ENCODE data around the gene SSX2IP.

SSX2IP gene

DNA sequence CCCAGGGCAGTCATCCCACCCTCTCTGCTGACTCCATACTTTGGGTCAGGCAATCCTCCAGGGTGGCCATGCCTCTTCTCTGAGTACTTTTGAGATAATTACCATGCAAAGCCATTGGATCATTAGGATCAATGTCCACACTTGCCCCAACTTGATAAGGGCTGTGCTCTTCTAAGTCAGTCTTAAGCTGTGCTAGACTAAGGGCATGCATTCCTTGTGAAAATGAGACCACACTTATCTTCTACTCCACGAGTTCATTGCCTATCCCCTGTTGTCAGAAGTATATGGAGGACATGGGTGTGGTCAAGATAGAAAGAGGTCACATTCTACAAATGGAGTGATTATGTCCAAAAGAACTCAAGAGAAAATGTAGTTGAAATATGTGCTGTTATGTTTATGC is 18.9 kb upstream of the SSX2IP start:
- DNase-seq (ENCODE audit: low read depth in 2 of 2), result no peak

DNA sequence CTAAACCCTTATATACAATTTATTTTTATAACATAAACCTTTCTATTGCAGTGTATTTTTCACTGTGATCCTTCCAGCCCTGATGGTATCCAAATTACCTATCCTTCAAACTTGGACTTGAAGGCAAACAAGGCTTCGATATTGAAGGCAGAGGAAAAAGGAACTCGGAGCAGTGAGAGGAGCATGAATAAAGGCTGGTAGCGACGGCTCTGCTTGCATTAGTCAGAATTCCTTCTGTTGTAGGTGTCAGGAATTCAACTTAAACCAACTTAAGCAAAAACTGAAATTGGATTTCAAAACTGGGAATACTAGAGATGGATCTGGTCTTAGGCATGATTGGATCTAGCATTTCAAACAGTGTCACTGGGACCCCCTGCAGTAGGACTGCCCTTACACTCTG is 17.8 kb upstream of the SSX2IP start:
- no peak for DNase-seq (ENCODE audit: low read depth in 2 of 2)

DNA sequence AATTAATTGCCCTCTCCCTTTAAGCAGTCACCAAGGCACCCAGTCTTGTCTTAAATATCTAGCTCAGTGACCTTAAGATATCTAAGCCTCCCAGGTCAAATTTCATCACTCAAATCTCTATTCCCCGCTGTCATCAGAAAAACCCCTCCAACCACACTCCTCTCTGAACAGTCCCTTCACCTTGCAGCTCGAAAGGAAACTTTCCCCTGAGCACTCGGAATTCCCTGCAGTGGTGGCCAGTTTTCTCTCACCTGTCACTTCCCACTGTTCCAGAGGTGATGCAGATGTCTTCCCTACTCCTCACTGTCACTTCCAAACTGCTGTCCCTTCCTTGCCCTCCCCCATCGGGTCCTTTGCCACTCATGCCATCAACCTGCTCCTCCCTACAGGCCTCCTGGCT is 15.3 kb upstream of the SSX2IP start:
- no peak for DNase-seq (ENCODE audit: low read depth in 2 of 2)

DNA sequence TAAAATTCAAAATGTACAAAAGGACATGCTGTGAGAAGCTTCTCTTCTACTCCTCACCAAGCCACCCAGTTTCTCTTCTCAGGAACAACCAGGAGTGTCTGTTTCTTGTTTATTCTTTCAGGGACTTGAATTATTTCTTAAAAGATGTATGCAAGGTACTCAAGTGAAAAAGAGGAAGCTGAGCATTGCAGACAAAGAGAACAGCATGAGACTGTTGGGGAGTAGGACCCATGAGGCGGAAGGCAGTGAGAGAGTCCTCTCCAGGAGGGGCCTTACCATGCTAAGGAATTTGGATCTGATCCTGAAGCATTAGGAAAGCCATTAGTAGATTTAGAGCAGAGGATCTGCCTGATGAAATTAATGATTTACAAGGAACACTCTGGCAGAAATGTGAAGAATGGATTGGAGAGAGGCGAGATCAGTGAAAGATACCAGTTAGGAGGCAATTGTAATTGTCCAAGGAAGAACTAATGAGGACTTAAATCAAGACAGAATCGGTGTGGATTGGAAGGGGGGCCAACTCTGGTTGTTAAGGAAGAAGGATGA is 14.7 kb upstream of the SSX2IP start:
- no peak for DNase-seq (ENCODE audit: low read depth in 2 of 2)

DNA sequence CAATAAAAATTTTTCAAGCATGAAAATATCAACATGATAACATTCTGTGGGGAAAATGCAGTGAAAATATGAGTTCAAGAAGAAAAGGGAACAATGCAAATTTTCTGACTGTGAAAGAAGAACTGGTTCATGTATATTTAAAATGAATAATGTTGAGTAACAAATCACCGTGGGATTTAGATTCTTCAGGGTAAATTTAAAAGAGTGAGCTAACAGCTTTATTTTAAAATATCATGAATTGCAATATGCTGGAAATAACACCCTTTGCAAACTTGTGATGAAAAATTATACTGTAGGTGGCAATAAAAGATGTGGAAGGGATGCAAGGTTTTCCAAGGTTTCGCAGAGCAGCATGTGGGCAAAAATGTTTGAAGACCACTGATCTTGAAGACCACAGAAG is 13.2 kb upstream of the SSX2IP start:
- no peak for DNase-seq (ENCODE audit: low read depth in 2 of 2)

DNA sequence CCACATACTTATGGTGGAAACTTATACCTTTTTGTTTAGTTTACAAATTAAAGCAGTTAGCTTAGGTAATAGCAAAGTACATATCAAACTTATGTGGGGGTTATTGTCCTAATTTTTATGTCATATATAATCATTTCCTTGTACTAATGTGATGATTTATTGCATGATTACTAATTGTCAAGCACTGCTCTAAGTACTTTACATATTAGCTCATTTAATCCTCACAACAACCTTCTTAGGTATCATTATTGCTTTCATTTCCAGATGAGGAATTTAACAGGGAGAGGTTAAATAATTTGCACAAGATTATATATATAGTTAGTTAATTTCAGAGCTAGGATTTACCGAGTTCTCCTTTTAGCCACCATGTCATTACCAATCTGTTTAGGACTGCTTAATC is 11.9 kb upstream of the SSX2IP start:
- no peak for DNase-seq (ENCODE audit: low read depth in 2 of 2)

DNA sequence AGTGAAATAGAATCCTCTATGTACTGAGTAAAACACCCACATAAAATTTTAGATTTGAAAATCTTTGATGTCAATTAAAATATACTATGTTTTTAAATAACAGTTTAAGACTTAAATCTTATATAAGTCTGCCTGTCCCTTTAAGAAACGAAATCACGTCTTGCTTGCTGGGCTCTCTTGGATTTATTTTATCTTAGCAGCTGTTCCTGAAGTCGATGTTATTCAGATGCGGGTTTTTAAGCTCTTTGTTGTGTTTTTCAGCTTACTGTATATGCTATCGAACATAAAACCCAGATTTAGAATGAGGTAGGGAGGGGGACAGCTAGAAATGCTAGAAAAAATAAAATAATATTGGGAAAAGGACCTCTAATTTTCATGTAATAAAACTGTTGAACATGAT is 11.1 kb upstream of the SSX2IP start:
- DNase-seq (ENCODE audit: low read depth in 2 of 2), result no peak

DNA sequence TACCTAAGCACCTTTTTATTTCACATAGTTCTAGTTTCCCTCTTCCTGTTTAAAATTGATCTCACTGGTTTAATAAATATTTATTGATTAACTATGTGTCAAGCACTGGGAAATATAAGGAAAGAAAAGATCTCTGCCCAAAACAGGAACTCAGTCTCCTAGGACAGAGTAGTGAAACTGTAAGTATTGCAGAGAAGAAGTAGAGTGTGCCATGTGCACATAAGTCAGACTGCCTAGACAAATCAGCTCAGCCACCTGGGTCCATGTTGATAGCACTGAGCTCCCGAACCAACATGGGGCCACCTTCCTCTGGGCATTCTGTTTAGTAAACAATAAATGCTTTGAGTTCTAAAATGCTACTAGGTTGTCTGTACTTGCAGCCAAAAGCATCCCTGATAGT is 9.8 kb upstream of the SSX2IP start:
- DNase-seq (ENCODE audit: low read depth in 2 of 2), result no peak

DNA sequence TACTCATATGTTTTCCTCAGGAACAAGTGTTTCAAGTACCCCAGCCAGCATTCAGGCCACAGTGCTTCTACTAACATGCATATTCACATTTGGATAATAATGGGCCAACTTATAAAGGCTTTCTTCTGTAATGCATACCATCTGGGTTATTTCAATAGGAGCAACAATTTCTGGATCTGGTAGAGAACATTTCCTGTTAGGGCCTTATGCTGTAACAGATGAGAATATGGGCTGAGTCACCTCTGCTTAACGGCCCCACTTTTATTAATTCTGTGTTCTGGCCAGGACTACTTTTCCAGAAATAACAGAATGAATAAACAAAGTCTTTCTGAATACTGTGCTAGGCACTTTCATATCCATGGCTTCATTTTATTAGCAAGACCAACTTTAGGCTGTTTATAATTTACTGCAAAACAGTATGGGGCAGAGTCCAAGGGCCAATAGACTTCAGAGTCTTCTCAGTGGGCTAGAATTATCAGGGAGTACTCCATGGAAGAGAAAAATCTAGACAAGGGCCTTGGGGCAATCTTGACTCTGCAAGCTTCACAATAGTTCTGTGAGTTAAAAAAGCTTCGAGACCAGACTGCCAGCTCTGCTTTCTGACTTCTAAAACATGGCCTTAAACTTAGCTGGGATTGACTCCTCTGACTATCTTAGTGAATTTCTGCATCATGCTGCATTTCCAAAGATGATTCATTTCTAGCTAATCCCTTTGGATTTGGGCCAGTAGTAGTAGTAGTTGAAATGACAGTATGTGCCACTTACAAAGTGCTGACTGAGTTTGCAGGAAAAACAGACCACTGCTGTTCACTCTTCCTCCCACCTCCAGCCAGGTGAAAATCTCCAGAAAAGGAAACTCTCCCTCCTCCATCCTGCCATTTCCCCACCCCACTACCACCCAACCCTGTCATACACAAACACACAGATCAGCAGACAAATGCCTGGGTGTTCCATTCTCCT is 8.2 kb upstream of the SSX2IP start:
- no peak for DNase-seq (ENCODE audit: low read depth in 2 of 2)

DNA sequence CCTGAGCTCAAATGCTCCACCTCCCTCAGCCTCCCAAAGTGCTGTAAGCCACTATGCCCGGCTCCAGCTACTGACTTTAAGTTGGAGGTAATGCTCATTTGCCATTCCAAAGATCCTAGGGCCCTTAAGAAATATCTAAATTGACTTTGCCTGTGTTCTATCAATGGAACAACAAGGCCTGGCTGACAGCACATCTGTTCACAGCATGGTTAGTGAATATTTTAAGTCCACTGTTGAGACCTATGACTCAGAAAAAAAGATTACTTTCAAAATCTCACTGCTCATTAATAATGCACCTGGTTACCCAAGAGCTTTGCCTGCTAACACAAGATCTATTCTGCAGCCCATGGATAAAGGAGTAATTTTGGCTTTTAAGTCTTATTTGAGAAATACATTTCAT is 3.5 kb upstream of the SSX2IP start:
- no peak for DNase-seq (ENCODE audit: low read depth in 2 of 2)

DNA sequence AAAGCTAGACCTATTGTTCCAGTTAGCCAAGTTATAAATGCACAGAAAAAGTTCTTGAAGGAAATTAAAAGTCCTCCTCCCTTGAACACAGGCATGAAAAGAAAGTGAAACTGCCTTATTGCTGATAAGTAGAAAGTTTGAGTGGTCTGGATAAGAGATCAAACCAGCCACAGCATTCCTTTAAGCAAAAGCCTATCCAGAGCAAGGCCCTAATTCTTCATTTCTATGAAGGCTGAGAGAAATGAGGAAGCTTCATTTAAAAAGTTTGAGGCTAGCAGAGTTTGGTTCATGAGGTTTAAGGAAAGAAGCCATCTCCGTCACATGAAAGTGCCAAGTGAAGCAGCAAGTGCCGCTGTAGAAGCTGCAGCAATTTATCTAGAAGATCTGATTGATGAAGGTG is 2.7 kb upstream of the SSX2IP start:
- DNase-seq (ENCODE audit: low read depth in 2 of 2), result no peak

DNA sequence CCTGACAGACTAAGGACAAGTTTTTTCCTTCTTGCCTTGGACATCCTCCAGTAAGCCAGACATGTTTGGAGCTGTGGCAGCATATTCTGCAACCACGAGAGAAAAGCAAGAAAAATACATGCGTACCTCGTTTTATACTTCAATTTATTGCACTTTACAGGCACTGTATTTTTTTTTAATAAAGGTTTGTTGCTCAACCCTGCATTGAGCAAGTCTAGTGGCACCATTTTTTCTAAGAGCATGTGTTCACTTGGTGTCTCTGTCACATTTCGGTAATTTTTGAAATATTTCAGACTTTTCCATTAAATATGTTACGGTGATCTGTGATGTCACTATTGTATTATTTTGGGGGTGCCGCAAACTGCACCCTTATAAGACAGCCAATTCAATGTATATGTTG is 2.1 kb upstream of the SSX2IP start:
- no peak for DNase-seq (ENCODE audit: low read depth in 2 of 2)

DNA sequence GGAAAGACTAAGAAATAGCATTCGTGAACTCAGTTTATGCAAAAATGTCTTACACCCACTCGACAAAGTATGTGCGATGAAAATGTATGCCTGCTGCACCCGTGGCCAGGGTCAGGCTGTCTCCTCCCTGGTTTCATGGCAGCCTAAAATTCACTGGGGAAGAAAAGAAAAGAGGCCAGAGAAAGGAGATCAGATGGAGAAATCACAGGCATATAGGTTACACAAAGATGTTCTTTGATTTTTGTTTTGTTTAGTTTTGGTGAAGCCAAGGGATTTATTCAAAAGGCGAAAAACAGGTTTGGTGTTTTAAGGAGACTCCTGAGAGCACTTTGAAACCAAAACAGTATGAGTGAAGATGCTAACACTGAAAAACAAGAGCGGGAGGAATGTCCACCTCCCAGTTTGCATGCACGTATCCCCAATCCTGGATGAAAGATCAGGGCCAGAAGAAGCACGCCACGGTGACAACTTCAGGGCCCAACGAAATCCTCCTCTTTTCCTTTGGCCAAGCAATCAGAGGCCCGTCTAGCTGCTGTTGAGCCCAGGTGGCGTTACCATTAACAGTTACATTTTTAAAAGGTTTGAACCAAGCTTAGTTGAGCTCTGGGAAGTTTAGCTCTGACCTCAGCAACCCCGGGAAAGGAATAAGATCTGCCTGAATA is 992 bp upstream of the SSX2IP start:
- DNase-seq (ENCODE audit: low read depth in 2 of 2), result no peak

DNA sequence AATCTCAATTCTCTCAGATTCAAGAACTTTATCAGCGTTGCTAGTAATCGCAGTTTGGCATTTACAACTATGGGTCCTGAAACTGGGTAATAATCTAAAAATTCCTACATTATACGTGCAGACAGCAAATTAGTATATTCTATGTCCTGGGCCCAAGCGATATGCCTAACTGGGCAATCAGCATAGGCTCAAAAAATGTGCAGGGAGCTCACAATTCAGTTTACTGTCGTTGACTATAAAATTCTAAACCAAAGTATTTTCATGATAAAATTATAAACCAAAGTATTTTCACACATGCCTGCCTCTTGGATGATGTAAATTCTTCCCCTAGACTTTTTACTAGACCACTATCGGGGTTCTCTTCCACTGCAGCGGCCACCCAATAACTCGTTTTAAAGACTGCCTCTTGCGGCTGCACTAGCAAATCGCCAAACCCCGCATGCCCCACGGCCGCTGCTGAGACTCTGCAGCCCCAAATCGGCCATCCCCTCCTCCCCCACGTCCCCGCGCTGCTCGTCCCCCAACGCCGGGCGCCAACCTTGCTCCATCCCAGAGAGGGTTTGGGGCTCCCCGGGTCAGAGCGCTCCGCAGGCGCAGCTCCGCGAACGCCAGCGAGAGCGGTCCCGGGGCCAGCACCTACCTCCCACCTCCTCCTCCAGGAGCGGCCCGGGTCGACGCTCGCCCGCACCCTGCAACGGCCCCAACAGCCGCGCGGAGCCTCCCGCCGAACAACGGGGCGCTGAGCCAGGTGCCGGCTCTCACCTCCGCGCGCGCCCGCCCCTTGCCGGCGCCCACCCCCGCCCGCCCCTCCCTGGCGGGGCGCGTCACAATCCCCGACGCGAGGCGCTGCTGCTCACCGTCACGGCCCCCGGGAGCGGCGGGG is 506 bp downstream of the SSX2IP start:
- DNase-seq (ENCODE audit: low read depth in 2 of 2), result peak; percentile 28 to 34

DNA sequence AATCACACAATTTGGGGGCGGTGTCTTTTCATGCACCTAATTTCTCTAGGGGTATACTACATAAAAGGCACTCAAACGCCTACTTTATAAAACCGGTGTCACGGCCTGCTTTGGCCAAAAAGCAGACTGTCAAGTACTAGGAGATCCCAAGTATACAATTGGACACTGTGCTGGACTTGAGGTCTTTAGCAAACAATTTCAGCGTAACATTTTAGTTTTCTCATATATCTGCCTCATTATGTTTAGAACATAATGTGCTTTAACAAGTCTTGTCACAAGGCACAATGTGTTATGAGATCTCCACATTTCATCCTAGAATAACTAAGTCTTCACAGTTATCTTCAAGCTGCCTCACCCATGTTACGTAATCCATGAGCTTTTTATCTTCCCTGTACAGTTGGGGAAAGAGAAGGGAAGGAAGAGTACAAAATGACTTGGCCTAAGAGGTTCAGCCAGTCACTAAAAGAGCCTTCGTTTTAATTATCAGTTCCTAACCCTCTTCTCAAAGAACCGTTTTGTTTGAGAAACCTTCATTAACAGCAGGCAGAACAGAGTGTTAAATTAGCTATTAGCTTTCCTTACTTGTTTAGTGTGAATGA is 1.7 kb downstream of the SSX2IP start:
- DNase-seq (ENCODE audit: low read depth in 2 of 2), result no peak

DNA sequence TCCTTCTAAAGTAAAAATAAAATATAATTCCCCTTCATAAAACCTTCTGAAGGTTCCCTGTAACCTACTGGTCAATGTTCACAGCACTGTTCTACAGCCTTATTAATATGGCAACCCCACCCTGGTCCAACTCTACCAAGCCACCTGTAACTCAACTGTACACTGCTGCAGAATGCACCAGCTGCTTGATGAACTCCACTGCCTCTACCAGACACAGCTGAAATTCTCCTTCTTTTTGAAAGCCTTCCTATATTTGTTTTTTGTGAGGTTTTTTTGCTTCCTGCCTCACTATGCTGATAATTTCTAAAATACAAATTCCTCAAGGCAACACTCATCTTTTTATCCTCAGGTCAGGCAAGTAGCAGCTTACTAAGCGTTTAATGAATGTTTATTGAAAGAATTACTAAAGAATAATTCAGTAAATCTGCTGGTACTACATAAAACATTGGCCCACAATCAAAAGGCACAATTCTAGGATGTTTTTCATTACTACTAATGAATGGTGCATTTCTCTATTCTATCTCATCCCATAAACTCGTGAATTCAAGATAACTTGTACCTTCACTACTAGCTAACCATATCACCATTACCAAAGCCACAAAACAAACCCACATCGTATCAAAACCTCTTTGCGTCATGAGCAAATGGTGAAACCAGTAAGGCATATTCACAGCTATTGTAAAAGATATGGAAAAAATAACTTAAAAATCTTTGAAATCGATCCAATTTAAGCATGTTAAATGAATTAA is 2.4 kb downstream of the SSX2IP start:
- DNase-seq (ENCODE audit: low read depth in 2 of 2), result no peak

DNA sequence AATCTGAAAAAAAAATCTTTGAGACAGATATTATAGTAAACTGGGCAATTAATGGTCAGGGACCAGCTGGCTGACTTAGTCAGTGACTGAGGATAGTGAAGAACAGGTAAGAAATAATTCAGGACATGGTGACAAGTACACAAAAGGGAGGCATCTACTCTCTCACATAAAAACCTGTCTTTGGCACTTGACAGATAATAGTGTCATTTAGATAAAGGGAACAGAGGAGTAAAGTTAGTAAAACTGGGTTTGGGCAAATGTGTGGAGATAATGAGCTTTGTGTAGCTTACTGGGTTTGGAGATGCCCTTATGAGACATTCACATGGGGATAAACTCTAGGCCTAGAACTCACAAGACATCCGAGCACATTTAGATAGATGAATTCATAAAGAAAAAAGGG is 4.0 kb downstream of the SSX2IP start:
- DNase-seq (ENCODE audit: low read depth in 2 of 2), result no peak

DNA sequence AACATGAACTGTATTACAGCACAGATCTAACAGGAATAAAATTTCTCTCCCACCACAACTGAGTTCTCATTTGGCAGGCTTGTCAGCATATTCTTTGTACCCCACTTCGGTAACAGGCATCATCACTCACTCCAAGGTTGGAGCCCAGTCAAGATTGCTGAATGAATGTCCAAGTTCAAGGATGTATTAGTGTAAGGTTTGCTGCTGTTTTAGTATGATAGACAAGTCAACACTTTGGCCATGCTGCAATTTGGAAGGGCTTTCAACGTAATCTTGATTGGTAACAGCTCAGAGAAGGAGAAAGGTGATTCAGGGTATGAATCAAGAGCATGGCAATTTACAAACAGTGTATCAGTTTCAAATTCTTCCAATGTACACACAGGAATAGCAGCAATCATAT is 6.8 kb downstream of the SSX2IP start:
- no peak for DNase-seq (ENCODE audit: low read depth in 2 of 2)

DNA sequence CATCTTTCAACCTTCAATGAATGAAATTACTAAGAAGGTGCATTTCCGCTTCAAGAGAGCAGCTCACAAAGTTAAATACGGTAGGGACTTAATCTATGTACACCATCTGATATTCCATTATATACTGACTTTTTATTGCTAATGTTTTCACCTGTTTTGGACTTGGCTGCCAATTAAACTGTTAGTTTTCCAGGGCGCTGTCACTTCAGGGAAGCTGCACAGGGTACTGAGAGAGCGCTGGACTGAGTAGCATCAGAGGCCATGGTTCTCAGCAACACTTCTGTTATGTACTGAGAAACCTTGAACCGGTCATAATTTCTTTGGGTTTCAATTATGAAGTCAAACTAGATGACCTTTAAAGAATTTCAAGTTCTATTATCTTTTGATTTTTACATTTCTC is 8.2 kb downstream of the SSX2IP start:
- DNase-seq (ENCODE audit: low read depth in 2 of 2), result no peak

DNA sequence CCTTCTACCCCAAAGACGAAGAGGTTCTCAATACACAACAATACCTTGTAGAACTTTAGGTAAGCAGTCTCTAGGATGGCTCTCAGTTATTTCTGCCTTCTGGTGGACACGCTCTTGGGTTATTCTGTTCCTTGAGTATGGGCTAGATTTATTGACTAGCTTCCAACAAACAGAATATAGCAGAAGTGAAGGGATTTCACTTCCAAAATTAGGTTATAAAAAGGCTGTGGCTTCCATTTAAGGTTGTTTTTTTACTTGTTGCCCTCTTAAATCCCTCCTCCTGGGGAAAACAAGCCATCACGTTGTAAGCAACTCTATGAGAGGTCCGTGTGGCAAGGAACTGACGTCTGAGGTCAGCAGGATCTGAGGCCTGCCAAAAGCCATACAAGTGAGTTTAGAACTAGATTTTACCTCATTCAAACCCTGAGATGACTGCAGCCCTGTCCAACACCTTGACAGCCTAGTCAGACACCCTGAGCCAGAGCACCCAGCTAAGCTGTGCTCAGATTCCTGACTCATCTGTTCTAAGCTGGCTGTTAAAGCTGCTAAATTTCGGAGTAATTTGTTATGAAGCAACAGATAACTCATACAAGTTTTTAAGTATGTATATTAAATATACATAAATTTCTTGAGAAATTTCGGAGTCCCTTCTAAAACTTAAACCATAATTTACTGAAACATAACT is 12.7 kb downstream of the SSX2IP start:
- no peak for DNase-seq (ENCODE audit: low read depth in 2 of 2)
